ENCODE data around the gene OSBPL6.
A peak's percentile ranks its signal among the peaks of the same experiment; 100 is the strongest.
"Not testable (repeated sequence)": the region's sequence is repeated elsewhere in the genome, so short reads cannot be mapped to it uniquely, and the experiment has no call there.

OSBPL6 gene

GRCh38 chr2:178397002-178397605 lies 202.8 kb downstream of the OSBPL6 start:
- TF ChIP-seq CTCF (IDR thresholded peaks at IDR 0.05) (peak; percentile 58), ZFX (IDR thresholded peaks at IDR 0.05; ENCODE audit: borderline replicate concordance) (no peak)

GRCh38 chr2:178401994-178402437 lies 207.7 kb downstream of the OSBPL6 start:
- TF ChIP-seq CTCF (IDR thresholded peaks at IDR 0.05) (no peak), ZFX (IDR thresholded peaks at IDR 0.05; ENCODE audit: borderline replicate concordance) (no peak)
- H3K27ac ChIP-seq: no peak overlapping the region

More at GRCh38 chr2:178397002-178397605, 202.8 kb downstream of the OSBPL6 start:
- no peak overlapping the region for H3K27ac ChIP-seq

DNA sequence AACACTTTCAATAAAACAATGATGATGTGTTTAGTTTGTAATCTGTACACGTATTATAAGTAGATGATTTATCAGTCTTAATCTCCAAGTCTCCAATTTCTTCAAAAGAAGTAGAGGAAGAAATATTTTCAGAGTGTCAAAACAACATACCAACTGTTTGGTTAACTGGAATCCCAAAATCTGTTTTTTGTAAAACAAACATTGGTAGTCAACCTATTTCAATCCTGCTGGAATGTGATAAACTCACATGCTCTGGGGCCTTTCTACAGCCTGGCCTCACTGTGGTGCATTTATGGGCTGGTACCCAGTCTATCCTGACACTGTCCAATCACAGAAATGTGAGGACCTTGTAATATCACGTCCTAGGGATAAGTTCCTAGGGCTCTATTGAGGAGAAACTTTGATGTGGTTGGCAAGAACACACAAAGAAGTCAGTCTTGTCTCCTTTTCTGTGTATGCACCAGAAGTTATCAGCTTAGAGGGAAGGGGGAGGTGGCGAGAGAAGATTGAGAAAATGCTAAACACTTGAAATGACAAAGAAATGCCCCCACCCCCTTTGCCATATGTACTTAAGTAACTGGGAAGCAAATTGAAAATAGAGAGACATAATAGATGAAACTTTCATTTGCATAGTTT lies 209.5 kb downstream of the OSBPL6 start:
- TF ChIP-seq ZFX (IDR thresholded peaks at IDR 0.05; ENCODE audit: borderline replicate concordance): no peak
- no peak for TF ChIP-seq CTCF (IDR thresholded peaks at IDR 0.05)
- H3K27ac ChIP-seq: no peak overlapping the region

DNA sequence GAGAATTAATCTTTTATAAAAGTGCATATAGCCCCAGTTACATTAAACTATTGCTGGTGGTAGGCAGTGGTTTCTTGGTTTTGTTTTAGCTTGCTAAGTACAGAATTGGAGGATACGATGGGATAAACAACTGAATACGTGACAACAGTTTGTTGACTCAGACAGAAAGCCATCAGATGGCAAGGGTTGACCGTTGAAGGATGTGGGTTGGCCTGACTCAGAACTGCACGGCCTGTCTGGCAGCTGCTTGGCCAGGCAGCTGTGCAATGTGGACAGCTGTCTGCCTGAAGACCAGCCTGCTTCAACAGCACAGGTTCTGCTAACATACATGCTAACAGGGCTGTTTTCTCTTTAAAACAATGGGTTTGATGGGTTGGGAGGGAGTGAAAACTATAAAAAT lies 210.1 kb downstream of the OSBPL6 start:
- H3K27ac ChIP-seq: no peak overlapping the region
- TF ChIP-seq ZFX (IDR thresholded peaks at IDR 0.05; ENCODE audit: borderline replicate concordance) (no peak), CTCF (IDR thresholded peaks at IDR 0.05) (no peak)

GRCh38 chr2:178409261-178409660 lies 214.9 kb downstream of the OSBPL6 start:
- TF ChIP-seq ZFX (IDR thresholded peaks at IDR 0.05; ENCODE audit: borderline replicate concordance) (no peak), CTCF (IDR thresholded peaks at IDR 0.05) (no peak)

GRCh38 chr2:178412047-178412446 lies 217.7 kb downstream of the OSBPL6 start:
- no peak overlapping the region for H3K27ac ChIP-seq

More at GRCh38 chr2:178409261-178409660, 214.9 kb downstream of the OSBPL6 start:
- no peak overlapping the region for H3K27ac ChIP-seq

DNA sequence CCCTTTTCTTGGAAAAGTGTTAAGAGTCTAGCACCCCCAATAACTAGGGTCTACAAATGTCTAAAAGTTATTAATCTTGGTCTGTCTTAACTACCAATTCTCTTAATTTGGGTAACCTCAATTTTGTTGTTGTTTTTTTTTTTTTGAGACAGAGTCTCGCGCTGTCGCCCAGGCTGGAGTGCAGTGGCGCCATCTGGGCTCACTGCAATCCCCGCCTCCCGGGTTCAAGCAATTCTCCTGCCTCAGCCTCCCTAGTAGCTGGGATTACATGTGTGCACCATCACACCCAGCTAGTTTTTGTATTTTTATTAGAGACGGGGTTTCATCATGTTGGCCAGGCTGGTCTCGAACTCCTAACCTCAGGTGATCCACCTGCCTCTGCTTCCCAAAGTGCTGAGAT lies 218.1 kb downstream of the OSBPL6 start:
- not testable (repeated sequence) for H3K27ac ChIP-seq

More at GRCh38 chr2:178412047-178412446, 217.7 kb downstream of the OSBPL6 start:
- TF ChIP-seq ZFX (IDR thresholded peaks at IDR 0.05; ENCODE audit: borderline replicate concordance): no peak
- no peak for TF ChIP-seq CTCF (IDR thresholded peaks at IDR 0.05)

Data from 22Rv1 (cell line).